Measurements from ENCODE around the gene GALNT9. TPM values are rescaled to one million over a fixed set of nuclear protein-coding genes. Genes with fewer than 3 reads are reported as not detected.

Gene GALNT9
- polyA plus RNA-seq, 1 of the 3 experiments (the other 2 are of a cell fraction) = not detected

DNA sequence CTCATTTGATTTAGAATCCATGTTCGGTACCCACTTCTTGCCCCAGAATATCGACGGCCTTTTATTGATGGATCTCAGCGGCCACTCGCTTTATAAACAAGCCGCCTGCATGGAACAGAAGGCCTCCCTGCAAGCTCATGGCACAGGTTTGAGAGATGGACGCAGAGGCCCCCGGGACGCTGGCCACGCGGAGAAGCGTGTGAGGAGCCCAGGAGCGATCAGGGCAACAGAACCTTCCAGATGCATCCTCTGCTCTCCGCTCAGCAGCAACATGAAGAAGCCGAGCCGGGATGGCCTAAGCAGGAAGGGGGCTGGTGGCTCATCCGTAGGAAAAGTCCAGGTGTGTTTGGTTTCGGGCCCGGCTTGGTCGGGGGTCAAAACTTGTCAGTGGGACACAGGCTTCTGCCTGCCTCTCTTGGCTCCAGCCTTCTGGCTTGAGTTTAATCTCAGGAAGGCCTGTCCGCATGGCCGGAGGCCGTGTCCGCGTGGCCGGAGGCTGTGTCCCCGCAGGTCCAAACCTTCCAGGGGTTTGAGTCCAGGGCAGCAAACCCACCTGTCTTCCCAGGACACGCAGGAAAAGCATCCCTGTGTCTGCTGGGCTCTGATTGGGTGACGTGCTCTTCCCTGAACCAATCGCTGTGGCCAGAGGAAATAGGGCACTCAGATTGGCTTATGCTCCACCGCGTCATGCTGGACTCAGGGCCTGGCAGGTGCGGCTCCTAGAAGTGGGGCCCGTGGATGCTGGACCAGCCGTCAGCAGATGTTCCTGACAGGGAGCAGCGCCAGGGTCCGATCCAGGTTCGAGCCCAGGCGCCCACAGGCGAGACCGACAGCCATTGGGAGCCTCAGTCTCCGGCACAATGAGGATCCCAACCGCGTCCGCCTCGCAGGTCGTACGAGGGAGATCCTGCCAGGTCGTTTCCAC lies 65.0 kb downstream of the GALNT9 start:
- Histone ChIP-seq H3K36me3 (replicated peaks in 1 of 2; ENCODE audit: control insufficient read depth in 1 of 2, insufficient read depth in 2 of 2, low read length in 1 of 2) (no peaks in the 10 kb centered on the region), H3K9me3 (no peaks in the 10 kb centered on the region), H3K79me2 (ENCODE audit: insufficient read depth) (no peaks in the 10 kb centered on the region), H3F3A (replicated peaks; ENCODE audit: insufficient read depth) (no peaks in the 10 kb centered on the region), H3K4me3 (ENCODE audit: low read depth in 2 of 2, low read length in 1 of 2) (no peak overlapping the region), H3K27ac (ENCODE audit: low read depth in 2 of 2, low read length in 1 of 2) (no peak overlapping the region), H4K20me1 (ENCODE audit: insufficient read depth) (no peaks in the 10 kb centered on the region), H3K4me1 (ENCODE audit: control insufficient read depth in 1 of 2, insufficient read depth in 2 of 2, low read depth in 1 of 2, low read length in 1 of 2) (peaks cover 0 to under 1% of the 10 kb centered on the region in 2 experiments; a peak in 1 of 4 replicates), H2AFZ (ENCODE audit: low read depth) (no peak overlapping the region), H3K9ac (no peak overlapping the region), H3K9me2 (no peaks in the 10 kb centered on the region), H3K4me2 (no peak overlapping the region), H3K27me3 (ENCODE audit: insufficient read depth) (peaks cover 95% of the 10 kb centered on the region)
- DNase-seq = no peak
- 40% methylated on average over 25 of the region's 49 CpGs for WGBS (ENCODE audit: low lambda C conversion rate)
- ChIA-PET POLR2A (no interaction called here), CTCF (no interaction called here)
- TF ChIP-seq FOSL2 (IDR thresholded peaks at IDR 0.05; ENCODE audit: borderline replicate concordance, low read depth) (no peak), TAF1 (IDR thresholded peaks at IDR 0.05; ENCODE audit: borderline replicate concordance, low read depth, low read length) (no peak), EP300 (IDR thresholded peaks at IDR 0.05; ENCODE audit: borderline replicate concordance in 1 of 2, low read depth in 1 of 2, low read length in 1 of 2) (no peak), ELF1 (IDR thresholded peaks at IDR 0.05) (no peak)
- TF ChIP-seq, protein P1, sequence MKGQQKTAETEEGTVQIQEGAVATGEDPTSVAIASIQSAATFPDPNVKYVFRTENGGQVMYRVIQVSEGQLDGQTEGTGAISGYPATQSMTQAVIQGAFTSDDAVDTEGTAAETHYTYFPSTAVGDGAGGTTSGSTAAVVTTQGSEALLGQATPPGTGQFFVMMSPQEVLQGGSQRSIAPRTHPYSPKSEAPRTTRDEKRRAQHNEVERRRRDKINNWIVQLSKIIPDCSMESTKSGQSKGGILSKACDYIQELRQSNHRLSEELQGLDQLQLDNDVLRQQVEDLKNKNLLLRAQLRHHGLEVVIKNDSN (IDR thresholded peaks at IDR 0.05; ENCODE audit: borderline replicate concordance, low read depth) = no peak

DNA sequence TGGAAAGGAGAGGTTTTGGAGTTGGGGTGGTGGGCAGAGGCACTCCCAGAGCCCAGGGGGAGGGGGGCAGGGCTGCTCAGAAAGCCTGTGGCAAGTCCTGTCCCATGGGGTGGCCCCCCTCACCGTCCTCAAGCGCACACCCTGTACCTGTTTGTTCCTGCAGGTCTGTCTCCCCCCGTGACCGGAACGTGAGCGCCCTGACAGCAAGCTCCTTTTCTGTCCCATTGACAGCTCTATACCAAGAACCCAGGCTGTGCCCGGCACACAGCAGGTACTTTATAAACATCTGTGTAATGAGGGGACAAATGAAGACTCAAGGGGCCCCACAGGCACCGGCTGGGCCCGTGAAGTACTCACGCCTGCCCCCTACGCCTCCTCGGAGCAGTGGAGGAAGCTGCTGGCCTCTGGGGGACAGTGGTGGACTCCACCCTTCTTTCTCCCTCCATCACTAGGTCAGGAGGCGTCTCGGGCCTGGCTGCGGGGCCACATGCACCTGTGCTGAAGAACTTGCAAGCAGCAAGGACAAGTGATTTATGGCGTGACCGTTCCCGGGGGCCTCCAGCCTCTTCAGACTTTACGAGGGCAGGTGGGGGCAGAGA lies 65.8 kb downstream of the GALNT9 start:
- 52% methylated on average over 7 of the region's 19 CpGs for WGBS (ENCODE audit: low lambda C conversion rate)
- TF ChIP-seq FOSL2 (IDR thresholded peaks at IDR 0.05; ENCODE audit: borderline replicate concordance, low read depth) (no peak), RAD21 (IDR thresholded peaks at IDR 0.05; ENCODE audit: low read length) (no peak), EP300 (IDR thresholded peaks at IDR 0.05; ENCODE audit: borderline replicate concordance in 1 of 2, low read depth in 1 of 2, low read length in 1 of 2) (no peak), TEAD4 (IDR thresholded peaks at IDR 0.05; ENCODE audit: borderline replicate concordance, insufficient read depth) (no peak), SIN3A (IDR thresholded peaks at IDR 0.05; ENCODE audit: borderline replicate concordance, low read depth, low read length) (no peak), NFIC (IDR thresholded peaks at IDR 0.05; ENCODE audit: borderline replicate concordance) (no peak), FOXM1 (IDR thresholded peaks at IDR 0.05; ENCODE audit: low read depth) (no peak), GABPA (IDR thresholded peaks at IDR 0.05; ENCODE audit: low read depth) (no peak)
- TF ChIP-seq, protein P2, sequence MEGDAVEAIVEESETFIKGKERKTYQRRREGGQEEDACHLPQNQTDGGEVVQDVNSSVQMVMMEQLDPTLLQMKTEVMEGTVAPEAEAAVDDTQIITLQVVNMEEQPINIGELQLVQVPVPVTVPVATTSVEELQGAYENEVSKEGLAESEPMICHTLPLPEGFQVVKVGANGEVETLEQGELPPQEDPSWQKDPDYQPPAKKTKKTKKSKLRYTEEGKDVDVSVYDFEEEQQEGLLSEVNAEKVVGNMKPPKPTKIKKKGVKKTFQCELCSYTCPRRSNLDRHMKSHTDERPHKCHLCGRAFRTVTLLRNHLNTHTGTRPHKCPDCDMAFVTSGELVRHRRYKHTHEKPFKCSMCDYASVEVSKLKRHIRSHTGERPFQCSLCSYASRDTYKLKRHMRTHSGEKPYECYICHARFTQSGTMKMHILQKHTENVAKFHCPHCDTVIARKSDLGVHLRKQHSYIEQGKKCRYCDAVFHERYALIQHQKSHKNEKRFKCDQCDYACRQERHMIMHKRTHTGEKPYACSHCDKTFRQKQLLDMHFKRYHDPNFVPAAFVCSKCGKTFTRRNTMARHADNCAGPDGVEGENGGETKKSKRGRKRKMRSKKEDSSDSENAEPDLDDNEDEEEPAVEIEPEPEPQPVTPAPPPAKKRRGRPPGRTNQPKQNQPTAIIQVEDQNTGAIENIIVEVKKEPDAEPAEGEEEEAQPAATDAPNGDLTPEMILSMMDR (IDR thresholded peaks at IDR 0.05) = no peak
- TF ChIP-seq, protein P3, sequence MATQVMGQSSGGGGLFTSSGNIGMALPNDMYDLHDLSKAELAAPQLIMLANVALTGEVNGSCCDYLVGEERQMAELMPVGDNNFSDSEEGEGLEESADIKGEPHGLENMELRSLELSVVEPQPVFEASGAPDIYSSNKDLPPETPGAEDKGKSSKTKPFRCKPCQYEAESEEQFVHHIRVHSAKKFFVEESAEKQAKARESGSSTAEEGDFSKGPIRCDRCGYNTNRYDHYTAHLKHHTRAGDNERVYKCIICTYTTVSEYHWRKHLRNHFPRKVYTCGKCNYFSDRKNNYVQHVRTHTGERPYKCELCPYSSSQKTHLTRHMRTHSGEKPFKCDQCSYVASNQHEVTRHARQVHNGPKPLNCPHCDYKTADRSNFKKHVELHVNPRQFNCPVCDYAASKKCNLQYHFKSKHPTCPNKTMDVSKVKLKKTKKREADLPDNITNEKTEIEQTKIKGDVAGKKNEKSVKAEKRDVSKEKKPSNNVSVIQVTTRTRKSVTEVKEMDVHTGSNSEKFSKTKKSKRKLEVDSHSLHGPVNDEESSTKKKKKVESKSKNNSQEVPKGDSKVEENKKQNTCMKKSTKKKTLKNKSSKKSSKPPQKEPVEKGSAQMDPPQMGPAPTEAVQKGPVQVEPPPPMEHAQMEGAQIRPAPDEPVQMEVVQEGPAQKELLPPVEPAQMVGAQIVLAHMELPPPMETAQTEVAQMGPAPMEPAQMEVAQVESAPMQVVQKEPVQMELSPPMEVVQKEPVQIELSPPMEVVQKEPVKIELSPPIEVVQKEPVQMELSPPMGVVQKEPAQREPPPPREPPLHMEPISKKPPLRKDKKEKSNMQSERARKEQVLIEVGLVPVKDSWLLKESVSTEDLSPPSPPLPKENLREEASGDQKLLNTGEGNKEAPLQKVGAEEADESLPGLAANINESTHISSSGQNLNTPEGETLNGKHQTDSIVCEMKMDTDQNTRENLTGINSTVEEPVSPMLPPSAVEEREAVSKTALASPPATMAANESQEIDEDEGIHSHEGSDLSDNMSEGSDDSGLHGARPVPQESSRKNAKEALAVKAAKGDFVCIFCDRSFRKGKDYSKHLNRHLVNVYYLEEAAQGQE (IDR thresholded peaks at IDR 0.05; ENCODE audit: low read depth, low read length) = no peak
- TF ChIP-seq, protein P1 (IDR thresholded peaks at IDR 0.05; ENCODE audit: borderline replicate concordance, low read depth) = no peak
- TF ChIP-seq, protein P4, sequence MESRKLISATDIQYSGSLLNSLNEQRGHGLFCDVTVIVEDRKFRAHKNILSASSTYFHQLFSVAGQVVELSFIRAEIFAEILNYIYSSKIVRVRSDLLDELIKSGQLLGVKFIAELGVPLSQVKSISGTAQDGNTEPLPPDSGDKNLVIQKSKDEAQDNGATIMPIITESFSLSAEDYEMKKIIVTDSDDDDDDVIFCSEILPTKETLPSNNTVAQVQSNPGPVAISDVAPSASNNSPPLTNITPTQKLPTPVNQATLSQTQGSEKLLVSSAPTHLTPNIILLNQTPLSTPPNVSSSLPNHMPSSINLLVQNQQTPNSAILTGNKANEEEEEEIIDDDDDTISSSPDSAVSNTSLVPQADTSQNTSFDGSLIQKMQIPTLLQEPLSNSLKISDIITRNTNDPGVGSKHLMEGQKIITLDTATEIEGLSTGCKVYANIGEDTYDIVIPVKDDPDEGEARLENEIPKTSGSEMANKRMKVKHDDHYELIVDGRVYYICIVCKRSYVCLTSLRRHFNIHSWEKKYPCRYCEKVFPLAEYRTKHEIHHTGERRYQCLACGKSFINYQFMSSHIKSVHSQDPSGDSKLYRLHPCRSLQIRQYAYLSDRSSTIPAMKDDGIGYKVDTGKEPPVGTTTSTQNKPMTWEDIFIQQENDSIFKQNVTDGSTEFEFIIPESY (IDR thresholded peaks at IDR 0.05; ENCODE audit: borderline replicate concordance, low read depth) = no peak
- H3K9me2 ChIP-seq = no peaks in the 10 kb centered on the region
- H3K4me3 ChIP-seq (ENCODE audit: low read depth in 2 of 2, low read length in 1 of 2) = no peak overlapping the region
- H4K20me1 ChIP-seq (ENCODE audit: insufficient read depth) = no peaks in the 10 kb centered on the region
- no peak for DNase-seq
- no peak overlapping the region for H2AFZ ChIP-seq (ENCODE audit: low read depth)
- no peaks in the 10 kb centered on the region for H3K79me2 ChIP-seq (ENCODE audit: insufficient read depth)
- no peaks in the 10 kb centered on the region for H3F3A ChIP-seq (replicated peaks; ENCODE audit: insufficient read depth)
- H3K9ac ChIP-seq = no peak overlapping the region
- no peaks in the 10 kb centered on the region for H3K9me3 ChIP-seq
- peaks cover 0 to 3% of the 10 kb centered on the region in 2 experiments; a peak in 1 of 4 replicates for H3K4me1 ChIP-seq (ENCODE audit: control insufficient read depth in 1 of 2, insufficient read depth in 2 of 2, low read depth in 1 of 2, low read length in 1 of 2)
- H3K4me2 ChIP-seq = no peak overlapping the region
- ChIA-PET POLR2A (no interaction called here), CTCF (no interaction called here)
- peaks cover 95% of the 10 kb centered on the region for H3K27me3 ChIP-seq (ENCODE audit: insufficient read depth)
- H3K36me3 ChIP-seq (replicated peaks in 1 of 2; ENCODE audit: control insufficient read depth in 1 of 2, insufficient read depth in 2 of 2, low read length in 1 of 2) = no peaks in the 10 kb centered on the region
- H3K27ac ChIP-seq (ENCODE audit: low read depth in 2 of 2, low read length in 1 of 2) = no peak overlapping the region

Measured in SK-N-SH (cell line).